ENCODE measurements around the gene KY.

The KY gene

GRCh38 chr3:134665243-134665642 lies 14.4 kb upstream of the KY start:
- no peak; the same call in 2 of the 3 replicates for ATAC-seq
- no peak for TF ChIP-seq SNAI2 (CRISPR knock-in tag; IDR thresholded peaks at IDR 0.05)
- TF ChIP-seq ZC3H10 (CRISPR knock-in tag; IDR thresholded peaks at IDR 0.05), result no peak
- no peak for TF ChIP-seq PPARA (CRISPR knock-in tag; IDR thresholded peaks at IDR 0.05; ENCODE audit: borderline replicate concordance)
- TF ChIP-seq ZFP3 (CRISPR knock-in tag; IDR thresholded peaks at IDR 0.05), result no peak
- no peak for TF ChIP-seq ZFP30 (CRISPR knock-in tag; IDR thresholded peaks at IDR 0.05)
- TF ChIP-seq ESRRG (CRISPR knock-in tag; IDR thresholded peaks at IDR 0.05), result no peak
- no peak for TF ChIP-seq TOX (CRISPR knock-in tag; IDR thresholded peaks at IDR 0.05; ENCODE audit: borderline replicate concordance)
- no peak for TF ChIP-seq TSHZ2 (CRISPR knock-in tag; IDR thresholded peaks at IDR 0.05)
- TF ChIP-seq, protein P1, sequence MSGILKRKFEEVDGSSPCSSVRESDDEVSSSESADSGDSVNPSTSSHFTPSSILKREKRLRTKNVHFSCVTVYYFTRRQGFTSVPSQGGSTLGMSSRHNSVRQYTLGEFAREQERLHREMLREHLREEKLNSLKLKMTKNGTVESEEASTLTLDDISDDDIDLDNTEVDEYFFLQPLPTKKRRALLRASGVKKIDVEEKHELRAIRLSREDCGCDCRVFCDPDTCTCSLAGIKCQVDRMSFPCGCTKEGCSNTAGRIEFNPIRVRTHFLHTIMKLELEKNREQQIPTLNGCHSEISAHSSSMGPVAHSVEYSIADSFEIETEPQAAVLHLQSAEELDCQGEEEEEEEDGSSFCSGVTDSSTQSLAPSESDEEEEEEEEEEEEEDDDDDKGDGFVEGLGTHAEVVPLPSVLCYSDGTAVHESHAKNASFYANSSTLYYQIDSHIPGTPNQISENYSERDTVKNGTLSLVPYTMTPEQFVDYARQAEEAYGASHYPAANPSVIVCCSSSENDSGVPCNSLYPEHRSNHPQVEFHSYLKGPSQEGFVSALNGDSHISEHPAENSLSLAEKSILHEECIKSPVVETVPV (CRISPR knock-in tag; IDR thresholded peaks at IDR 0.05), result no peak
- TF ChIP-seq, protein P2, sequence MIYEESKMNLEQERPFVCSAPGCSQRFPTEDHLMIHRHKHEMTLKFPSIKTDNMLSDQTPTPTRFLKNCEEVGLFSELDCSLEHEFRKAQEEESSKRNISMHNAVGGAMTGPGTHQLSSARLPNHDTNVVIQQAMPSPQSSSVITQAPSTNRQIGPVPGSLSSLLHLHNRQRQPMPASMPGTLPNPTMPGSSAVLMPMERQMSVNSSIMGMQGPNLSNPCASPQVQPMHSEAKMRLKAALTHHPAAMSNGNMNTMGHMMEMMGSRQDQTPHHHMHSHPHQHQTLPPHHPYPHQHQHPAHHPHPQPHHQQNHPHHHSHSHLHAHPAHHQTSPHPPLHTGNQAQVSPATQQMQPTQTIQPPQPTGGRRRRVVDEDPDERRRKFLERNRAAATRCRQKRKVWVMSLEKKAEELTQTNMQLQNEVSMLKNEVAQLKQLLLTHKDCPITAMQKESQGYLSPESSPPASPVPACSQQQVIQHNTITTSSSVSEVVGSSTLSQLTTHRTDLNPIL (CRISPR knock-in tag; IDR thresholded peaks at IDR 0.05; ENCODE audit: low read depth), result no peak
- no peak for TF ChIP-seq ZNF565 (CRISPR knock-in tag; conservative IDR thresholded peaks at IDR 0.05; ENCODE audit: low read depth)
- no peak for TF ChIP-seq ARNTL (CRISPR knock-in tag; IDR thresholded peaks at IDR 0.05; ENCODE audit: borderline replicate concordance, low read depth)
- TF ChIP-seq POU6F1 (CRISPR knock-in tag; IDR thresholded peaks at IDR 0.05; ENCODE audit: borderline replicate concordance, low read depth), result no peak

DNA sequence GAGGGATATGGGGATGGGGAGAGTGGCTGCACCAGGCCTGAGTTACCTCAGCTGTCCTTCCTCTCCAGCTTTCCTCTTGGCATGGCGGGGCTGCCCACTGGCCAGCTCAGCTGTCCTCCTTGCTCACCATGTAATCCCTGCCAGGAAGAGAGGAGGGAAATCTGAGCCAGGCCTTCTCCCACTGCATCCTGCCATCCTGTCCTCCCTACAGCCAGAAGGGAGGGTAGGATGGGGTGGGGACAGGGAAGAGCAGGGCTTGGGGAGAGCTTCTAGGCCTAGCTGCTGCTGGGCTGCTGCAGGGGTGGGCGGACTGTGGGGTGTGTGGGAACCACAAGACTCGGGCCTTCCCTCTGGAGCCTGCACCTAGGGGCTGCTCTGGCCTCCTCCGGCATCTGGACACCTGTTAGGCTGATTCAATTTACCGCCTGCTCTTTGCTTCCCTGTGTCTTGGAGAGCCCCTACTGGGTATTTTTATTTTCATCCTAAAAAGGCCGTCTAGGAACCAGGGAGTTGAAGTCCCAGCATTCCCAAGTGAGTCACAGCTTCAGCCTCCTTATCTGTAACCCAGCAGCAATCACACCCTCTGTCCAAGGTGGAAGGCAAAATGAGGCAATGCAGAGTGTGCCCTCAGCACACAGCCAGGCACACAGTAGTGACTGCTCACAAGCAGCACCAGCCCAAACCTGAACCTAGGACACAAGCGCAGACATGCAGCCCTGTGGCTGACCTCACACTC lies 13.1 kb upstream of the KY start:
- peak; percentile 51 for ATAC-seq
- TF ChIP-seq SNAI2 (CRISPR knock-in tag; IDR thresholded peaks at IDR 0.05) (no peak), BACH2 (CRISPR knock-in tag; IDR thresholded peaks at IDR 0.05; ENCODE audit: borderline replicate concordance) (no peak), PATZ1 (CRISPR knock-in tag; IDR thresholded peaks at IDR 0.05; ENCODE audit: borderline replicate concordance) (no peak), TSHZ2 (CRISPR knock-in tag; IDR thresholded peaks at IDR 0.05) (no peak), PPARA (CRISPR knock-in tag; IDR thresholded peaks at IDR 0.05; ENCODE audit: borderline replicate concordance) (no peak), ARNTL (CRISPR knock-in tag; IDR thresholded peaks at IDR 0.05; ENCODE audit: borderline replicate concordance, low read depth) (no peak)
- TF ChIP-seq, protein P2 (CRISPR knock-in tag; IDR thresholded peaks at IDR 0.05; ENCODE audit: low read depth), result no peak

Data from SK-N-SH treated with all-trans-retinoic acid at 6 μM for 48 hours (cell line).